ENCODE measurements around the gene TXNDC2. TPM values are rescaled to one million over a fixed set of nuclear protein-coding genes. Genes with fewer than 3 reads are reported as not detected.

TXNDC2 gene
- total and polyA plus RNA-seq, 5 donors from 2014 or later = not detected

- H3K27ac ChIP-seq (ENCODE audit: insufficient read depth, low read length, poor library complexity, severe bottlenecking) = peak overlapping the region; percentile 94
- H3K36me3 ChIP-seq (ENCODE audit: control insufficient read depth, insufficient read depth, low read length) = no peaks in the 10 kb centered on the region
- no peaks in the 10 kb centered on the region for H3K36me3 Mint-ChIP-seq
- DNase-seq = no peak
- H3K27ac Mint-ChIP-seq = peak overlapping the region; percentile 64 to 97 (median 91)
- peaks cover 22 to 31% (median 27%) of the 10 kb centered on the region in 4 donors for H3K4me1 Mint-ChIP-seq
- peaks cover 0 to 1% (median 0%) of the 10 kb centered on the region in 7 donors for H3K9me3 Mint-ChIP-seq
- H3K27me3 ChIP-seq (ENCODE audit: control insufficient read depth, insufficient read depth, low read length) = no peaks in the 10 kb centered on the region
- H3K4me1 ChIP-seq (ENCODE audit: control insufficient read depth, insufficient read depth, low read length, poor library complexity, severe bottlenecking) = peaks cover 67% of the 10 kb centered on the region
- no peak for ATAC-seq (ENCODE audit: low read depth in 2 of 2)
- H3K27me3 Mint-ChIP-seq = no peaks in the 10 kb centered on the region
- no peaks in the 10 kb centered on the region for H3K9me3 ChIP-seq (ENCODE audit: control insufficient read depth in 2 of 2, low read length in 2 of 2)
- H3K4me3 Mint-ChIP-seq = peak overlapping the region; percentile 93 to 99 (median 96)
- H3K4me3 ChIP-seq (ENCODE audit: low read depth, low read length) = peak overlapping the region; percentile 88
These were observed 30.4 kb downstream of the TXNDC2 start for GRCh38 chr18:9916077-9916639.

- peak overlapping the region; percentile 93 to 99 (median 96) for H3K4me3 Mint-ChIP-seq
- H3K4me1 Mint-ChIP-seq = peaks cover 22 to 31% (median 27%) of the 10 kb centered on the region in 4 donors
- Histone ChIP-seq H3K4me1 (ENCODE audit: control insufficient read depth, insufficient read depth, low read length, poor library complexity, severe bottlenecking) (peaks cover 73% of the 10 kb centered on the region), H3K27me3 (ENCODE audit: control insufficient read depth, insufficient read depth, low read length) (no peaks in the 10 kb centered on the region), H3K9me3 (ENCODE audit: control insufficient read depth in 2 of 2, low read length in 2 of 2) (no peaks in the 10 kb centered on the region), H3K4me3 (ENCODE audit: low read depth, low read length) (peak overlapping the region; percentile 88), H3K27ac (ENCODE audit: insufficient read depth, low read length, poor library complexity, severe bottlenecking) (no peak overlapping the region), H3K36me3 (ENCODE audit: control insufficient read depth, insufficient read depth, low read length) (no peaks in the 10 kb centered on the region)
- H3K27me3 Mint-ChIP-seq = no peaks in the 10 kb centered on the region
- H3K27ac Mint-ChIP-seq = peak overlapping the region in 1 of 3 donors; percentile 97
- no peak for DNase-seq
- no peaks in the 10 kb centered on the region for H3K36me3 Mint-ChIP-seq
- H3K9me3 Mint-ChIP-seq = peaks cover 0 to 1% (median 0%) of the 10 kb centered on the region in 7 donors
- ATAC-seq (ENCODE audit: low read depth in 2 of 2) = no peak
These were observed 31.0 kb downstream of the TXNDC2 start for GRCh38 chr18:9916808-9917207.

- DNase-seq (no peak), ATAC-seq (ENCODE audit: low read depth in 2 of 2) (no peak)
- Histone ChIP-seq H3K27me3 (ENCODE audit: control insufficient read depth, insufficient read depth, low read length) (no peaks in the 10 kb centered on the region), H3K27ac (ENCODE audit: insufficient read depth, low read length, poor library complexity, severe bottlenecking) (no peak overlapping the region), H3K4me1 (ENCODE audit: control insufficient read depth, insufficient read depth, low read length, poor library complexity, severe bottlenecking) (peaks cover 81% of the 10 kb centered on the region), H3K9me3 (ENCODE audit: control insufficient read depth in 2 of 2, low read length in 2 of 2) (no peaks in the 10 kb centered on the region), H3K4me3 (ENCODE audit: low read depth, low read length) (peak overlapping the region; percentile 33), H3K36me3 (ENCODE audit: control insufficient read depth, insufficient read depth, low read length) (no peaks in the 10 kb centered on the region)
- H3K4me1 Mint-ChIP-seq = peaks cover 25 to 38% (median 29%) of the 10 kb centered on the region in 4 donors
- H3K9me3 Mint-ChIP-seq = peaks cover 0 to 1% (median 0%) of the 10 kb centered on the region in 7 donors
- no peaks in the 10 kb centered on the region for H3K36me3 Mint-ChIP-seq
- no peaks in the 10 kb centered on the region for H3K27me3 Mint-ChIP-seq
- H3K27ac Mint-ChIP-seq = no peak overlapping the region
- H3K4me3 Mint-ChIP-seq = no peak overlapping the region
These were observed 32.4 kb downstream of the TXNDC2 start for GRCh38 chr18:9918016-9918680.

- no peaks in the 10 kb centered on the region for H3K9me3 Mint-ChIP-seq
- peaks cover 29 to 47% (median 39%) of the 10 kb centered on the region in 4 donors for H3K4me1 Mint-ChIP-seq
- no peak overlapping the region for H3K27ac Mint-ChIP-seq
- H3K27me3 Mint-ChIP-seq = no peaks in the 10 kb centered on the region
- no peaks in the 10 kb centered on the region for H3K9me3 ChIP-seq (ENCODE audit: control insufficient read depth in 2 of 2, low read length in 2 of 2)
- H3K4me3 ChIP-seq (ENCODE audit: low read depth, low read length) = peak overlapping the region; percentile 64
- H3K36me3 ChIP-seq (ENCODE audit: control insufficient read depth, insufficient read depth, low read length) = no peaks in the 10 kb centered on the region
- DNase-seq = no peak
- no peak for ATAC-seq (ENCODE audit: low read depth in 2 of 2)
- H3K36me3 Mint-ChIP-seq = no peaks in the 10 kb centered on the region
- no peak overlapping the region for H3K27ac ChIP-seq (ENCODE audit: insufficient read depth, low read length, poor library complexity, severe bottlenecking)
- no peaks in the 10 kb centered on the region for H3K27me3 ChIP-seq (ENCODE audit: control insufficient read depth, insufficient read depth, low read length)
- no peak overlapping the region for H3K4me3 Mint-ChIP-seq
- H3K4me1 ChIP-seq (ENCODE audit: control insufficient read depth, insufficient read depth, low read length, poor library complexity, severe bottlenecking) = peaks cover 92% of the 10 kb centered on the region
These were observed 33.9 kb downstream of the TXNDC2 start for GRCh38 chr18:9919564-9920232.

GRCh38 chr18:9922592-9923311 is 37.0 kb downstream of the TXNDC2 start:
- H3K9me3 Mint-ChIP-seq = no peaks in the 10 kb centered on the region
- no peak for ATAC-seq (ENCODE audit: low read depth in 2 of 2)
- no peaks in the 10 kb centered on the region for H3K9me3 ChIP-seq (ENCODE audit: control insufficient read depth in 2 of 2, low read length in 2 of 2)
- no peaks in the 10 kb centered on the region for H3K36me3 Mint-ChIP-seq
- H3K4me1 Mint-ChIP-seq = peaks cover 37 to 56% (median 43%) of the 10 kb centered on the region in 4 donors
- H3K27me3 ChIP-seq (ENCODE audit: control insufficient read depth, insufficient read depth, low read length) = no peaks in the 10 kb centered on the region
- H3K4me1 ChIP-seq (ENCODE audit: control insufficient read depth, insufficient read depth, low read length, poor library complexity, severe bottlenecking) = peaks cover 90% of the 10 kb centered on the region
- H3K36me3 ChIP-seq (ENCODE audit: control insufficient read depth, insufficient read depth, low read length) = no peaks in the 10 kb centered on the region
- DNase-seq = no peak
- H3K27ac Mint-ChIP-seq = no peak overlapping the region
- no peak overlapping the region for H3K27ac ChIP-seq (ENCODE audit: insufficient read depth, low read length, poor library complexity, severe bottlenecking)
- H3K27me3 Mint-ChIP-seq = no peaks in the 10 kb centered on the region
- H3K4me3 ChIP-seq (ENCODE audit: low read depth, low read length) = peak overlapping the region; percentile 64
- H3K4me3 Mint-ChIP-seq = peak overlapping the region in 2 of 4 donors; percentile 29 to 36

- Mint-ChIP-seq H3K9me3 (no peaks in the 10 kb centered on the region), H3K4me1 (peaks cover 53 to 71% (median 58%) of the 10 kb centered on the region in 4 donors), H3K27me3 (no peaks in the 10 kb centered on the region), H3K4me3 (peak overlapping the region; percentile 24 to 68 (median 48)), H3K27ac (peak overlapping the region in 2 of 3 donors; percentile 33 to 44), H3K36me3 (no peaks in the 10 kb centered on the region)
- ATAC-seq (ENCODE audit: low read depth in 2 of 2) (no peak), DNase-seq (no peak)
- Histone ChIP-seq H3K27ac (ENCODE audit: insufficient read depth, low read length, poor library complexity, severe bottlenecking) (no peak overlapping the region), H3K36me3 (ENCODE audit: control insufficient read depth, insufficient read depth, low read length) (no peaks in the 10 kb centered on the region), H3K4me1 (ENCODE audit: control insufficient read depth, insufficient read depth, low read length, poor library complexity, severe bottlenecking) (peaks cover 87% of the 10 kb centered on the region), H3K4me3 (ENCODE audit: low read depth, low read length) (peak overlapping the region; percentile 42), H3K27me3 (ENCODE audit: control insufficient read depth, insufficient read depth, low read length) (no peaks in the 10 kb centered on the region), H3K9me3 (ENCODE audit: control insufficient read depth in 2 of 2, low read length in 2 of 2) (no peaks in the 10 kb centered on the region)
These were observed 38.7 kb downstream of the TXNDC2 start for GRCh38 chr18:9924371-9924943.

GRCh38 chr18:9925369-9925768 is 39.6 kb downstream of the TXNDC2 start:
- H3K9me3 ChIP-seq (ENCODE audit: control insufficient read depth in 2 of 2, low read length in 2 of 2) = no peaks in the 10 kb centered on the region
- ATAC-seq (ENCODE audit: low read depth in 2 of 2) (no peak), DNase-seq (no peak)
- Mint-ChIP-seq H3K4me1 (peaks cover 56 to 76% (median 63%) of the 10 kb centered on the region in 4 donors), H3K27ac (no peak overlapping the region), H3K27me3 (no peaks in the 10 kb centered on the region), H3K36me3 (no peaks in the 10 kb centered on the region), H3K9me3 (no peaks in the 10 kb centered on the region), H3K4me3 (no peak overlapping the region)
- peaks cover 82% of the 10 kb centered on the region for H3K4me1 ChIP-seq (ENCODE audit: control insufficient read depth, insufficient read depth, low read length, poor library complexity, severe bottlenecking)
- no peaks in the 10 kb centered on the region for H3K27me3 ChIP-seq (ENCODE audit: control insufficient read depth, insufficient read depth, low read length)
- H3K4me3 ChIP-seq (ENCODE audit: low read depth, low read length) = peak overlapping the region; percentile 42
- H3K27ac ChIP-seq (ENCODE audit: insufficient read depth, low read length, poor library complexity, severe bottlenecking) = no peak overlapping the region
- H3K36me3 ChIP-seq (ENCODE audit: control insufficient read depth, insufficient read depth, low read length) = no peaks in the 10 kb centered on the region

All from CD4-positive, CD25-positive, alpha-beta regulatory T cell (primary cell).